DMS79 treated with DMSO at 0.1 percent for 48 hours (cell line): ENCODE measurements around the gene HRH2.
"Not testable (repeated sequence)": the region's sequence is repeated elsewhere in the genome, so short reads cannot be mapped to it uniquely, and the experiment has no call there.

Source experiments
- DNase-seq: peaks from one replicate; lab custom pipeline; 2025; lab: John Stamatoyannopoulos, UW

Gene HRH2

DNA sequence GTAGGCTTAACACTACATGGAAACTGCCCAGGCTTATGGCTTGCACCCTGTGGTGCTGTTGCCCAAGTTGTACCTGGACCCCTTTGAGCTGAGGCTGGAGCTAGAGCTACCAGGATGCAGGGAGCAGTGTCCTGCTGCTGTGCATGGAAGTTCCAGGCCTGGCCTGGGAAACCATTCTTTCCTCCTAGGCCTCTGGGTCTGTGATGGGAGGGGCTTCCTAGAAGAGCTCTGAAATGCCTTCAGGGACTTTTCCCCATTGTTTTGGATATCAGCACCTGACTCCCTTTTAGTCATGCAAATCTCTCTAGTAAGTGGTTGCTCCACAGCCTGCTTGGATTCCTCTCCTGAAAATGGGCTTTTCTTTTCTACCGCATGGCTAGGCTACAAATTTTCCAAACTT, 7.9 kb upstream of the HRH2 start:
- DNase-seq: no peak

DNA sequence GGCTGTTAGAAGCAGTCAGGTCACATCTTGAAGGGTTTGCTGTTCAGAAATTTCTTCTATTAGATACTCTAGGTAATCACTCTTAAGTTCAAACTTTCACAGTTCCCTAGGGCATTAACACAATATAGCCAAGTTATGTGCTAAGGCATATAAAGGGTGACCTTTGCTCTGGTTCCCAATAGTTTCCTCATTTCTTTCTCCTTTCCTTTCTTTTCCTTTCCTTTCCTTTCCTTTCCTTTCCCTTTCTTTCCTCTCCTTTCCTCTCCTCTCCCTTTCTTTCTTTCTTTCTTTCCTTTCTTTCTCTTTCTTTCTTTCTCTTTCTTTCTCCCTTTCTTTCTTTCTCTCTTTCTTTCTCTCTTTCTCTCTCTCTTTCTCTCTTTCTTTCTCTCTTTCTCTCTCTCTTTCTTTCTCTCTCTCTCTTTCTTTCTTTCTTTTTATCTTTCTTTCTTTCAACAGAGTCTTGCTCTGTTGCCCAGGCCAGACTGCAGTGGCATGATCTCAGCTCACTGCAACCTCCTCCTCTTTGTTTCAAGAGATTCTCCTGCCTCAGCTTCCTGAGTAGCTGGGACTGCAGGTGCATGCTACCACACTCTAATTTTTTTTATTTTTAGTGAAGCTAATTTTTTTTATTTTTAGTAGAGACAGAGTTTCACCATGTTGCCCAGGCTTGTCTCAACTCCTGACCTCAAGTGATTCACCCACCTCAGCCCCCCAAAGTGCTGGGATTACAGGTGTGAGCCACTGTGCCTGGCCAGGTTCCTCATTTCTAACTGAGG, 7.3 kb upstream of the HRH2 start:
- not testable (repeated sequence) for DNase-seq

DNA sequence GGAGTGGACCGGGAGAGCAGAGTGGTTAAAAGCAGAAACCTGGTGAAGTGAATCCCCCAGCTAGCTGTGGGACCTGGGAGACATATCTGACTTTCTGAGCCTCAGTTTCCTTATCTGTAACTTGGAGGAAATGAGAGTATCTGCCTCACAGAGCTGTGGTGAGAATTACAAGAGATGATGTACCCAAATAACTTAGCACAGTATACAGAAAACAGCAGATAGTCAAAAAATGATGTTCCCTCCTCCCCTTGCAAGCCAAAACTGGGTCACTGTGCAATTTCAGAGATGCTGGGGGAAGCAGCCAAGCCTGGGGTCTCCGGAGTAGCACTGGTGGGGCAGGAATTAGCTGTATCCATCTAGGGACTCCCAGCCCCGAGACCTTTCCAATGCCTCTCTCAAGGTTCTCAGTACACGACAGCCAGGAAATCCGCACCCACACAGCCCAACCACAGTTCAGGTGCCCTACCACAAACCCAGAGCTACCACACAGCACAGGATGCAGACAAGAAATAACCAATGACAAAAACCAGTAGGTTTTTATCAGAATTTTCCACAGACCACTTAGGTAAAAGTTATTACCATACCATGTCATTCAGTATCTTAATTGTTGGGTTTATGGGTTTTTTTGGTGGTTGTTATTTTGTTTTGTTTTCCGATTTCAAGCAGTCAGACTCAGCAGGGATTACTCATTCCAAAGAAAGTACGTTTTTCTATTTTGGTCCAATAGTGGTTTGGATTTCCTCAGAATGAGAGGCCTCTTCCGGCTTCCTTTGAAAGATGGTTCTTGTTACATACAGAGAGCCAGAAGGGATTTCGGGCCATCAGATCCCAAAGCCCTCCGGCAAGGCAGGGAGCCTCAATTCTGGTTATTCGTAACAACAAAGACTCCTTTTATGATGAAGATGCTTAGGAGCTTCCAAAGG, 4.9 kb upstream of the HRH2 start:
- DNase-seq: no peak

- DNase-seq: no peak
Measured at GRCh38 chr5:175653763-175654162, 4.1 kb upstream of the HRH2 start.

- peak; percentile 92 for DNase-seq
Measured at GRCh38 chr5:175654339-175654738, 3.5 kb upstream of the HRH2 start.

- peak; percentile 72 for DNase-seq
Measured at GRCh38 chr5:175654807-175655206, 3.1 kb upstream of the HRH2 start.

- DNase-seq: peak; percentile 26
Measured at GRCh38 chr5:175655411-175655810, 2.5 kb upstream of the HRH2 start.

GRCh38 chr5:175656966-175657365, 905 bp upstream of the HRH2 start:
- no peak for DNase-seq

GRCh38 chr5:175658299-175659145, 651 bp downstream of the HRH2 start:
- DNase-seq: no peak

GRCh38 chr5:175659546-175660253, 1.8 kb downstream of the HRH2 start:
- no peak for DNase-seq

DNA sequence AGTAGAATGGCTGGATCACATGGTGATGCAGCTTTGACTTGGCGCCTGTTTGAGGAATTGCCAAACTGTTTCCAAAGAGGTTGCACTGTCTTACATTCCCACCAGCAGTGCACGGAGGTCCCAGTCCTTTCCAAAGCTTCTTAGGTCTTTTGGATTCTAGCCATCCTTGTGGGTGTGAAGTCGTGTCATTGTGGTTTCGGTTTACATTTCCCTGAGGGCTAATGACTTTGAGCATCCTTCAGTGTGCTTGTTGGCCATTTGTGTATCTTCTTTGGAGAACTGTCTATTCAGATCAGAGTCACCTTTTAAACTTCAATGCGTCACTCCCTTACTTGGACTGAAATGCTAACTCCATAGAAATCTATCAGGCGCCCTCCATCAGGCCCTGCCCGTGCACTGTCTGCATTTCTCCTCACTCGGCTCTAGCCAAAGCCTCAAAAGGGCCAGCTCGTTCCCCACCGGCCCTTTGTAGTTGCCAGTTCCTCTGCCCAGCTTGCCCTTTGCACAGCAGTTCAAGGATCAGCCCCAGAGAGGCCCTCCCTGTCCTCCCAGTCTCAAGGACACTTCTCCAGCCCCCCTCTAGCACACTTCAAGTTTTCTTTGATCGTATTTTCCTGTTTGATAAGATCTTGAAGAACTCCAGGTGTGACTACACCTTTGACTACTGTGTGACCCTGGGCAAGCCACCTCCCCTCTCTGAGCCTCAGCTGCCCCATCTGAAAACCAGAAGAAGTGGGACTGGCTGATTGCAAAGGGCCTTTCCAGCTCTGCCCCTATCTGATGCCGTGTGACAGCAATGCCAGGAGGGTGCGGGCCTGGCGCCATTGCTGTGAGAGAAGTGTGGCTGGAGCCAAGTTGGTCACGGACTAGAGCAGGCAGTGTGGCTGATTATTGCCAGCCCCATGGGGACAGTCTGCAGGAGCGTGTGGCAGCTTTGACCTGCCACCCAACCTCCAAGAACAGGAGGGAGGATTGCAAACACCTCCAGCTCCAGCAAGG, 5.6 kb downstream of the HRH2 start:
- DNase-seq: peak; percentile 21

DNA sequence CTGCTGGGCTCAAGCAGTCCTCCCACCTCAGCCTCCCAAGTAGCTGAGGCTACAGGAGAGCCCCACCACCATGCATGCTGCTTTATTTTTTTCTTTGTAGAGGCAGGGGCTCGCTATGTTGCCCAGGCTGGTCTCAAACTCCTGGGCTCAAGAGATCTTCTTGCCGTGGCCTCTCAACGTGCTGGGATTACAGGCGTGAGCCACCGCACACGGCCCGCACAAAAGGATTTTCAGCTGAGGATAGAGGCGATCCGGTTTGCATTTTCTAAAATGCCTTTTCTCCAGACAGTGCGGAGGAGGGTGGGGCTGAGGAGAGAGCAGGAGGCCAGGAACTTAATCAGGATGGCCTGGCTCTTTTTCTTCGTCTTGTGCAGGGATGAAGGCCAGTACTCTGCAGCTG, 6.9 kb downstream of the HRH2 start:
- no peak for DNase-seq

DNA sequence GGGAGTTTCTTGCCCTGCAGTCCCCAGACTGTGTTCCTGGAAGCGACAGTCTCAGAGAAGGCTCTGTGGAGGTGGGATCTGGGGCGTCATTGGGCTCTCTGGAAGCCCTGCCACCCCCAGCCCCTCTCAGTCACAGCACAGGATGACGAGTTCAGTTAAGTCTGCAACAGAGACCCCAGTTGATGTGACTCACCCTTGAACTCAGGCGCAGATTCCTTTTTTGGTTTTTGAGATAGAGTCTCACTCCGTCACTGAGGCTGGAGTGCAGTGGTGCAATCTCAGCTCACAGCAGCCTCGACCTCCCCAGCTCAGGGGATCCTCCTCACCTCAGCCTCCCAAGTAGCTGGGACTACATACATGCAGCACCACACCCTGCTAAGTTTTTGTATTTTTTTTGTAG, 8.3 kb downstream of the HRH2 start:
- DNase-seq: no peak

- no peak for DNase-seq
Measured at GRCh38 chr5:175668006-175668405, 10.1 kb downstream of the HRH2 start.

- DNase-seq: no peak
Measured at GRCh38 chr5:175670372-175670771, 12.5 kb downstream of the HRH2 start.

DNA sequence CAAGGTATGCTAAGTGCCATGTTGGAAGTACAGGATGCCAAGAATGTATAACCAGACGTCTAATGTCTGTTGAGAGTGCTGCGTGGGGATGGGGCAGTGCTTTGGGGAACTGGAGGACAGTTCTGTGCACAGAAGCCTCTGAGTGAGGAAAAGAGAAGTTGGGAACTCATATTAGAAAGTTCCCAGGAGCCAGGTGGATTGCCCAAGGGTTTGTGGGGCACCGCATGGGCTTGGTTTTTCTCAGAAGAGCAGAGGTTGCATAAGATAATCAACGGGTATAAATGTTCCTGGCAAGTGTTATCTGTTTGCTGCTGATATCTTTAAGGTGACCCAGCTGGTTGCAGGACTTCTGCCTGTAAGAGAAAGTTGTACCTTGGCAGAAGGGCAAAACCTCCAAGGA, 13.1 kb downstream of the HRH2 start:
- no peak for DNase-seq

GRCh38 chr5:175672976-175673648, 15.2 kb downstream of the HRH2 start:
- no peak for DNase-seq

DNA sequence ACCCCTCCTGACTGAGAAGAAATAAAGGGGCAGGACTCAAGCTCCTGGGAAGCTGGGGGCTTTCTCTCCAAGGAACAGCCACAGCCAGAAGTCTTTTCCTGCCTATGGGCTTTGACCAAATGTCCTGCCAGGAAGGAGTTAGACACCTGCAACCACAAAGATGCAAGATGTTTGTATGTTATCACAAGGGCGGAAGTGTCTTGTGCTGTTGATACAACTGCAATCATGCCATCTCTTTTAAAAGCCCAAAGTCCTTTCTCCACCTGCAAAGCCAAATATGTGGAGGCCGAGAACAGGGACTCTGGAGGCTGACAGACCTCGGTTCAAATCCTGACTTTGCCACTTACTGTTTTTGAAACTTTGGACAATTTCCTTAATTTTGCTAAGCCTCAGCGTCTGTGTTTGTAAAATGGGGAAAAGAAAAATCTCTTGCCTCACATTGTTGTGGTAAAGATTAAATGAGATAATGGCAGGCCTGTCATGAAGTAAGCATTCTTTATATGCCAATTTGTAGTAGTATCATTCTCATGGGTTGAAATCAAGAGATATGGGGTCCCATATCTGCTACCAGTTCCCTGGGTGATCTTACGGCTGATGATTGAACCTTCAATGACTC, 17.0 kb downstream of the HRH2 start:
- DNase-seq: no peak

- DNase-seq: no peak
Measured at GRCh38 chr5:175675873-175676272, 18.0 kb downstream of the HRH2 start.
